Measurements from ENCODE around the gene ATRN.

The ATRN gene

DNA sequence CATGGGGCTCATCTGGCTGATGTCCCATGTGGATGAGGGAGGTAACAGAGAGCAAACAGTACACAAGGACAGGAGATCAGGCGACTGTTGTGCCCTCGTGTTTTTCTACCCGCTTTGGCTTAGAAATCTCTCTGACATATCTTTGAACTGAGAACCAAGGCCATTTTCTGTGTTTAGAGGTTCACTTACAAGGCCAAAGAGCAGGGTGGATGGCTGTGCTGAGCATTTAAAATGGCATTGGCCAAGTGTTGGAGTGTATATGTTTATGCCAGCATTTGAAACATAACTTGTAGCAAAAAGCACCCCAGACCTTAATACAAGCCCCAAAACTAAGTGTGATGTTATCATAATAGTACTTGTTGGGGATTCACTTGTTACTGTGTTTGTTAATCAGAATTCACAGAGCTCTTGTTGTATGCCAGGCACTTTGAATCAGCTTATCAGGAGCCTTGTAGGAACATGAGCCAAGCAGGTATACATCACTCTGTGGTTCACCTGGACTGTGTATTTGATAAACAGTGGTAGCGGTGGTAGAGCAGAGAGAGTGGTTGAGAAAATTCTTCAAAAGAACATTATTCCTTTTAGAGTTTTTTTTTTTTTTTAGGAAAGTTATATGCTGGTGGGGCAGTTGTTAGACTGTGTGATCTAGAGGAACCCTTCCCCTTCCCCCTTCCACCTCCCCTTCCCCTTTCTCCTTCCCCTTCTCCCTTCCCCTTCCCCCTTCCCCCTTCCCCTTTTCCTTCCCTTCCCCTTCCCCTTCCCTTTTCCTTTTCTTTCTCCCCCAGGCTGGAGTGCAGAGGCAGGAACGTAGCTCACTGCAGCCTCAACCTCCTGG is 71.3 kb downstream of the ATRN start:
- Histone ChIP-seq H3K27me3 (ENCODE audit: insufficient read depth, insufficient read length) (no peaks in the 10 kb centered on the region), H3K4me1 (ENCODE audit: insufficient read depth, insufficient read length) (no peaks in the 10 kb centered on the region), H3K36me3 (ENCODE audit: insufficient read depth, insufficient read length, low read length) (no peaks in the 10 kb centered on the region), H3K4me3 (ENCODE audit: insufficient read length, low read depth) (no peak overlapping the region), H3K9ac (ENCODE audit: insufficient read length, low read depth) (no peak overlapping the region), H3K9me3 (ENCODE audit: insufficient read depth, low read length) (no peaks in the 10 kb centered on the region)
- TF ChIP-seq YY1 (IDR thresholded peaks at IDR 0.05; ENCODE audit: insufficient read depth, insufficient read length) (no peak), SUZ12 (IDR thresholded peaks at IDR 0.05; ENCODE audit: extremely low read depth, insufficient read depth, insufficient read length) (no peak)
- no peak for DNase-seq (ENCODE audit: low read depth, low spot score)

DNA sequence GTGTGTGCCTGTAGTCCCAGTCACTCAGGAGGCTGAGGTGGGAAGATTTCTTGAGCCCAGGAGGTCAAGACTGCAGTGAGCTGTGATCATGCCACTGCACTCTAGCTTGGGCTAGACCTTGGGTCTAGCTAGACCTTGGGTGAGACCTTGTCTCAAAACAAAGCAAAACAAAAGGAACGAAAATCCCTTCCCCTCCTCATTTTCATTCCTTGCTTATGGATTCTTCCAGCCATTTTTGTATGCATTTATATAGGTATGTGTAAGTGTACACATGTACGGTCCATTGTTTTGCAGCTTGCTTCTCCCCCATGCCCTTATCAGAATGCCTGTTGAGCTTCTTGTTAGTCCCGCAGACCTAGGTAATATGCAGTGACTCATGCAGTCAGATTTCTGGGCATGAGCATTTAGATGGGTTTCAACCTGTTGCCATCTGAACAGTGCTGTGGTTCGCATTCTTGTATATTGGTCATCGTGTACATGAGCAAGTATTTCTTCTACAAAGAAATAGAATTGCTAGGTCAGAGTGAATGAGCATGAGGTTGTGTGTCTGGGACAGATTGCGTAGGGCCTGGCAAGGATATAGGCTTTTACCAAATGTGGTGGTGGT is 73.2 kb downstream of the ATRN start:
- H3K4me3 ChIP-seq (ENCODE audit: insufficient read length, low read depth) = no peak overlapping the region
- no peak overlapping the region for H3K9ac ChIP-seq (ENCODE audit: insufficient read length, low read depth)
- no peaks in the 10 kb centered on the region for H3K36me3 ChIP-seq (ENCODE audit: insufficient read depth, insufficient read length, low read length)
- H3K27me3 ChIP-seq (ENCODE audit: insufficient read depth, insufficient read length) = no peaks in the 10 kb centered on the region
- no peaks in the 10 kb centered on the region for H3K4me1 ChIP-seq (ENCODE audit: insufficient read depth, insufficient read length)
- no peaks in the 10 kb centered on the region for H3K9me3 ChIP-seq (ENCODE audit: insufficient read depth, low read length)
- no peak for DNase-seq (ENCODE audit: low read depth, low spot score)
- TF ChIP-seq ZNF274 (IDR thresholded peaks at IDR 0.05; ENCODE audit: low read depth, low read length) (no peak), SUZ12 (IDR thresholded peaks at IDR 0.05; ENCODE audit: extremely low read depth, insufficient read depth, insufficient read length) (no peak), YY1 (IDR thresholded peaks at IDR 0.05; ENCODE audit: insufficient read depth, insufficient read length) (no peak)

DNA sequence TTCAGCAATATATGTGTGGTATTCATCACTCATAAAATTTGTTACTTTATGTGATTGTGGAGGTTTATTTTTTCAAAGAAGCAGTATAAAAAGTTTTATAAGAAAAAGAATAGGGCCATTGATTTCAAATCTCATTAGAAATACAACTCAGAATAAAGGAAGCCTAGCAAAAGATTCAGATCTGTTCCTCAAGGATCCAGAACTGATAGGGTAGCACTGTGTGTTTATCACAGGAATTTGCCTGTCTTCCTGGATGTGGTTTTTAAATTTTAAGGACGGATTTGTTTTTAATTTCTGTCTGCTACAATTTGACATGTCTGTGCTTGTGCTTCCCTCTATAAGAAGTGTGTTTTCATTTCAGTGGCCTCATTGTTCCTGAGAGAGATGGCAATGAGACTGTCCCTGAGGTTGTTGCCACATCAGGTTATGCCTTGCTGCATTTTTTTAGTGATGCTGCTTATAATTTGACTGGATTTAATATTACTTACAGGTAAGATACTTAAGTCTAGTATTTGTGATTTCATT is 74.6 kb downstream of the ATRN start:
- H3K9ac ChIP-seq (ENCODE audit: insufficient read length, low read depth) = no peak overlapping the region
- no peak for DNase-seq (ENCODE audit: low read depth, low spot score)
- no peak overlapping the region for H3K4me3 ChIP-seq (ENCODE audit: insufficient read length, low read depth)
- TF ChIP-seq YY1 (IDR thresholded peaks at IDR 0.05; ENCODE audit: insufficient read depth, insufficient read length) = no peak
- H3K4me1 ChIP-seq (ENCODE audit: insufficient read depth, insufficient read length) = no peaks in the 10 kb centered on the region
- H3K27me3 ChIP-seq (ENCODE audit: insufficient read depth, insufficient read length) = no peaks in the 10 kb centered on the region
- H3K36me3 ChIP-seq (ENCODE audit: insufficient read depth, insufficient read length, low read length) = no peaks in the 10 kb centered on the region
- H3K9me3 ChIP-seq (ENCODE audit: insufficient read depth, low read length) = no peaks in the 10 kb centered on the region

DNA sequence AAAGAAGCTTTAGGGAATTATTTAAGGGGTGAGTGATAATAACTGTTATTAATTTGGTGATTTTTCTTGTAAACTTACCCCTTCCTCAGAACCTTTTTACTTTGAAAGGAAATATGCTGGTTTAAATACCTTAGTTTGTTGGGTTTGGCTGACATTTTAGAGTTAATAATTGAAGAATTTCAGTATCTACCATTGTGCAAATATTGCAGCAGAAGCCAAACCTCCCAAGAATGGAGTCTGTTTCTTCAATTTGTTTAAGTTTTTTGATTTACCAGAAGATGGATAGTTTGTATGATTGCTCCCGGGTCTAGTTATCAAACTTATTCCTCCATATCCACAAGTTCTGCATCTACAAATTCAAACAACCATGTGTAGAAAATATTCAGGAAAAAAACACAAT is 77.1 kb downstream of the ATRN start:
- H3K27me3 ChIP-seq (ENCODE audit: insufficient read depth, insufficient read length) = no peaks in the 10 kb centered on the region
- no peaks in the 10 kb centered on the region for H3K4me1 ChIP-seq (ENCODE audit: insufficient read depth, insufficient read length)
- TF ChIP-seq ZNF274 (IDR thresholded peaks at IDR 0.05; ENCODE audit: low read depth, low read length) (no peak), YY1 (IDR thresholded peaks at IDR 0.05; ENCODE audit: insufficient read depth, insufficient read length) (no peak), SUZ12 (IDR thresholded peaks at IDR 0.05; ENCODE audit: extremely low read depth, insufficient read depth, insufficient read length) (no peak)
- H3K9ac ChIP-seq (ENCODE audit: insufficient read length, low read depth) = no peak overlapping the region
- no peak overlapping the region for H3K4me3 ChIP-seq (ENCODE audit: insufficient read length, low read depth)
- H3K36me3 ChIP-seq (ENCODE audit: insufficient read depth, insufficient read length, low read length) = peaks cover 3% of the 10 kb centered on the region
- no peak for DNase-seq (ENCODE audit: low read depth, low spot score)
- H3K9me3 ChIP-seq (ENCODE audit: insufficient read depth, low read length) = no peaks in the 10 kb centered on the region

DNA sequence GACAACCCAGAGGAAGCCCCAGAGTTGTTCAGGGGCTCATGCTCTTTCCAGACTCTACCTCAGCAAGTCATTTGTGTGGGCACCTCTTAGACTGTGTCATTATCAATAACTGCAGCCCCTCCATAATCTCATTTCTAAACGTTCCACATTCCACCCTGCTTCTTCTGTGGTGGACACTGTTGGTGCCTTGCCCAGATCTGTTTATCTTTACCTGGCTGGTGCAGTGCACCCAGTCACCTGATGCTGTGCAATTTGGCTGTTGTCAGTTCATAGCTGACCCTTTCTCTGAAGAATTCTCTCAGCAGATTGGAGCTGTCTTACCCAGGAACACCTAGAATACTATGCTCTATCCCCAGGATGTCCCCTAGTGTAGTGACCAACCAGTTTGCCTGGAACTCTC is 80.0 kb downstream of the ATRN start:
- Histone ChIP-seq H3K4me1 (ENCODE audit: insufficient read depth, insufficient read length) (no peaks in the 10 kb centered on the region), H3K9me3 (ENCODE audit: insufficient read depth, low read length) (no peaks in the 10 kb centered on the region), H3K36me3 (ENCODE audit: insufficient read depth, insufficient read length, low read length) (peaks cover 3% of the 10 kb centered on the region), H3K27me3 (ENCODE audit: insufficient read depth, insufficient read length) (no peaks in the 10 kb centered on the region), H3K4me3 (ENCODE audit: insufficient read length, low read depth) (no peak overlapping the region), H3K9ac (ENCODE audit: insufficient read length, low read depth) (no peak overlapping the region)
- TF ChIP-seq ZNF274 (IDR thresholded peaks at IDR 0.05; ENCODE audit: low read depth, low read length) = no peak
- no peak for TF ChIP-seq SUZ12 (IDR thresholded peaks at IDR 0.05; ENCODE audit: extremely low read depth, insufficient read depth, insufficient read length)
- TF ChIP-seq YY1 (IDR thresholded peaks at IDR 0.05; ENCODE audit: insufficient read depth, insufficient read length) = no peak
- no peak for DNase-seq (ENCODE audit: low read depth, low spot score)

DNA sequence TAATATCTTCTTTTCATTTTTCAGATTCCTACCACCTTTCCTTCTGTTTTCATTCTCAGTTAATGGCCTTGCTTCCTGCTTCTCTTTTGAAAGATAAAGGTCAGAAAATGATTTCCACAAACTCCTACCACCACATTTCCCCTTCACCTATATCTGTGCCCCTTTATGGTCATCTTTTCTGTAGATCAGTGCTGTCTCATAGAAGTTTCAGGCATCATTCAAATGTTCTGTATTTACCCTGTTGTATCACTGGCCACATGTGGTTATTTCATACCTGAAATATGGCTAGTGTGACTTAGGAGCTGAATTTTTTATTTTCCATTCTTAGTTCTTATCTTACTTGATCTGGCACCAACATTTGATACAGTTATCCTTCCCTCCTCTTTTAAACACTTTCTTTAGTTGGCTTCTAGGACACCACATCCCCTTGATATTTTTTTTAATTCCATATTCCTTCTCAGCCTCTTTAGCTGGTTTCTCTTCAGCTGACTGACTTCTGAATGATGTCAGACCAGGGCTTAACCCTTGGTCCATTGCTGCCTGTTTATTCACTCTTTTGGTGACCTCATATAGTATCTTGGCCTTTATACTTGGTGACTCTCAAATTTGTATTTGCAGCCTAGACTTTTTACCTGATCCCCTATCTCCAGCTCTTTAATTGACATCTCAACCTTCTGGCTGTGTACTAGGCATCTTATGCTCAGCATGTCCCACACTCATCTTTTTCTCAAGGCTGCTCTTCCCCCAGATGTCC is 81.0 kb downstream of the ATRN start:
- DNase-seq (ENCODE audit: low read depth, low spot score) = no peak
- TF ChIP-seq ZNF274 (IDR thresholded peaks at IDR 0.05; ENCODE audit: low read depth, low read length) = no peak
- no peak for TF ChIP-seq SUZ12 (IDR thresholded peaks at IDR 0.05; ENCODE audit: extremely low read depth, insufficient read depth, insufficient read length)
- no peak for TF ChIP-seq YY1 (IDR thresholded peaks at IDR 0.05; ENCODE audit: insufficient read depth, insufficient read length)
- no peaks in the 10 kb centered on the region for H3K9me3 ChIP-seq (ENCODE audit: insufficient read depth, low read length)
- H3K4me1 ChIP-seq (ENCODE audit: insufficient read depth, insufficient read length) = no peaks in the 10 kb centered on the region
- H3K27me3 ChIP-seq (ENCODE audit: insufficient read depth, insufficient read length) = no peaks in the 10 kb centered on the region
- peaks cover 3% of the 10 kb centered on the region for H3K36me3 ChIP-seq (ENCODE audit: insufficient read depth, insufficient read length, low read length)
- H3K9ac ChIP-seq (ENCODE audit: insufficient read length, low read depth) = no peak overlapping the region
- no peak overlapping the region for H3K4me3 ChIP-seq (ENCODE audit: insufficient read length, low read depth)

DNA sequence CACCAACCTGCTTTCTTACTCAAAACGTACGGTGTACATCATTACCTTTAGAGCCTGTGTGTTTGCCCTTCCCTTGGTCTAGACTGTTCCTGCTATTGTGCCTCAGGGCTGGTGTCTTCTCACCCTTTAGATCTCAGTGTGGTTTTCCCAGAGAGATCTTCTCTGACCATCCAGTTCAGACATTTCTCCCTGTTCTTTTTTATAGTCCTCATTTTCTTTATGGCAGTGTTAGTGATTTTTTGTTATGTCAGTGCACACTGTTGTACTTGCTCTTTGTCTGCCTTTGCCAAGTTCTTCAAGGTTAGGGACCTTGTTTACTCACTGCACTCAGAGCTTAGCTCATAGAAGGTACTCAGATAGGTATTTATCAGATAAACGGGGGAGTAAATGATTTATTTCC is 82.8 kb downstream of the ATRN start:
- no peak for DNase-seq (ENCODE audit: low read depth, low spot score)
- no peaks in the 10 kb centered on the region for H3K4me1 ChIP-seq (ENCODE audit: insufficient read depth, insufficient read length)
- H3K27me3 ChIP-seq (ENCODE audit: insufficient read depth, insufficient read length) = no peaks in the 10 kb centered on the region
- TF ChIP-seq SUZ12 (IDR thresholded peaks at IDR 0.05; ENCODE audit: extremely low read depth, insufficient read depth, insufficient read length) (no peak), YY1 (IDR thresholded peaks at IDR 0.05; ENCODE audit: insufficient read depth, insufficient read length) (no peak), ZNF274 (IDR thresholded peaks at IDR 0.05; ENCODE audit: low read depth, low read length) (no peak)
- H3K9ac ChIP-seq (ENCODE audit: insufficient read length, low read depth) = no peak overlapping the region
- no peak overlapping the region for H3K4me3 ChIP-seq (ENCODE audit: insufficient read length, low read depth)
- H3K9me3 ChIP-seq (ENCODE audit: insufficient read depth, low read length) = no peaks in the 10 kb centered on the region
- peaks cover 3% of the 10 kb centered on the region for H3K36me3 ChIP-seq (ENCODE audit: insufficient read depth, insufficient read length, low read length)
